ENCODE results near the gene DOCK2. TPM values are rescaled to one million over a fixed set of nuclear protein-coding genes. Genes with fewer than 3 reads are reported as not detected.

Gene DOCK2
- polyA plus RNA-seq, 3 donors, result 57.5 to 178 (median 115) TPM

DNA sequence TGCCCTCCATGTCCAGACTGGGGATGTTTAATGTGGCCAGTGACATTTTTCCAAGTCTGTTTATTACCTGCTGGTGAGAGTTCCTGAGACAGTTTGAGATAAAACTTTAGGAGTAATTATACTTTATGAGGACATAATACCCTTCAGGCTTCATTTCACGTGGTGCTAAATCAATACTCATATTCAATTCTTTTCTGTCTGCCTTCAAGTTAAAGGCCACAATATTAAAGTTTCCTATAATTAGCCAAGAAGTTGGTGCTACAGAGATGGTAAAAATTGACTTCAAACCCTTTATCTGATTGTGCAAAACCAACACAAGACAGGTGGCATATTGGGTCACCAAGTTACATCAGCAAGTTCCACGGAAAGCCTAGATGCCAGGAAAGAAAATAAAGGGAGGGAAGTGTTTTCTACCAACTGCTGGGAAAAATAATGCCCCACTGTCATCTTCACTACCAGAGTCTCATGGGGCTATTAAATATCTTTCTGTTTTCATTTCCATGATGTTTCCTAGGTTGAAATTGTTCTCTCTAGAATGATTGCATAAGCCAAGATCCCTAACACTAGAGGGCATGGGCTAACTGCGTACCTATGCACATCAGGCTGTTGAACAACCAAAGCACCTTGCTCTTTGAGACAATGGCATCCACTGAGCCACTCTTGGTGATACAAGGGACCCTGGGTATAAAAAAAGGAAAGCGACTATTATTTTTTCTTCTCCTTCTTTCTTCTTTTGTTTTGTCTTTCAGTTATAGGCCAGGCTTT is 274.6 kb downstream of the DOCK2 start:
- Mint-ChIP-seq H3K4me3 (no peak overlapping the region), H3K27ac (no peak overlapping the region), H3K36me3 (peaks cover 36 to 59% of the 10 kb centered on the region in 2 donors), H3K9me3 (no peaks in the 10 kb centered on the region), H3K4me1 (peaks cover 4% of the 10 kb centered on the region), H3K27me3 (ENCODE audit: low read depth in 3 of 3) (no peaks in the 10 kb centered on the region)
- 40% methylated on average over 1 of the region's 4 CpGs for WGBS (ENCODE audit: insufficient coverage)
- H3K9me3 ChIP-seq (replicated peaks in 1 of 2; ENCODE audit: control insufficient read depth in 1 of 2, insufficient read depth in 1 of 2, low read length in 2 of 2), result no peaks in the 10 kb centered on the region
- H3K4me2 ChIP-seq (replicated peaks; ENCODE audit: extremely low read depth, low read length, poor library complexity, severe bottlenecking), result no peak overlapping the region
- H3K36me3 ChIP-seq (replicated peaks in 1 of 2; ENCODE audit: control insufficient read depth in 1 of 2, insufficient read depth in 2 of 2, low read length in 2 of 2), result peaks cover 17 to 70% of the 10 kb centered on the region in 2 donors
- H4K20me1 ChIP-seq (ENCODE audit: insufficient read depth, low read length), result peaks cover 100% of the 10 kb centered on the region
- H3K27ac ChIP-seq (ENCODE audit: low read depth in 1 of 2, low read length in 2 of 2), result no peak overlapping the region
- TF ChIP-seq, protein P1, sequence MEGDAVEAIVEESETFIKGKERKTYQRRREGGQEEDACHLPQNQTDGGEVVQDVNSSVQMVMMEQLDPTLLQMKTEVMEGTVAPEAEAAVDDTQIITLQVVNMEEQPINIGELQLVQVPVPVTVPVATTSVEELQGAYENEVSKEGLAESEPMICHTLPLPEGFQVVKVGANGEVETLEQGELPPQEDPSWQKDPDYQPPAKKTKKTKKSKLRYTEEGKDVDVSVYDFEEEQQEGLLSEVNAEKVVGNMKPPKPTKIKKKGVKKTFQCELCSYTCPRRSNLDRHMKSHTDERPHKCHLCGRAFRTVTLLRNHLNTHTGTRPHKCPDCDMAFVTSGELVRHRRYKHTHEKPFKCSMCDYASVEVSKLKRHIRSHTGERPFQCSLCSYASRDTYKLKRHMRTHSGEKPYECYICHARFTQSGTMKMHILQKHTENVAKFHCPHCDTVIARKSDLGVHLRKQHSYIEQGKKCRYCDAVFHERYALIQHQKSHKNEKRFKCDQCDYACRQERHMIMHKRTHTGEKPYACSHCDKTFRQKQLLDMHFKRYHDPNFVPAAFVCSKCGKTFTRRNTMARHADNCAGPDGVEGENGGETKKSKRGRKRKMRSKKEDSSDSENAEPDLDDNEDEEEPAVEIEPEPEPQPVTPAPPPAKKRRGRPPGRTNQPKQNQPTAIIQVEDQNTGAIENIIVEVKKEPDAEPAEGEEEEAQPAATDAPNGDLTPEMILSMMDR (IDR thresholded peaks at IDR 0.05), result no peak
- DNase-seq, result no peak
- no peak overlapping the region for H3K9ac ChIP-seq (ENCODE audit: insufficient read depth, low read length, poor library complexity, severe bottlenecking)
- no peaks in the 10 kb centered on the region for H3K27me3 ChIP-seq (ENCODE audit: control insufficient read depth in 2 of 2, insufficient read depth in 2 of 2, low read length in 2 of 2)
- H3K79me2 ChIP-seq (ENCODE audit: insufficient read depth, low read length), result peaks cover 6% of the 10 kb centered on the region
- no peaks in the 10 kb centered on the region for H3K4me1 ChIP-seq (ENCODE audit: control insufficient read depth in 1 of 2, insufficient read depth in 2 of 2, low read length in 2 of 2)
- H3K4me3 ChIP-seq (replicated peaks in 1 of 3; ENCODE audit: low read depth in 2 of 3, low read length in 3 of 3), result no peak overlapping the region
- no peak overlapping the region for H2AFZ ChIP-seq (ENCODE audit: insufficient read depth, low read depth, low read length, poor library complexity, severe bottlenecking)
- intact Hi-C loops (cut with micrococcal nuclease), result no loop called here

DNA sequence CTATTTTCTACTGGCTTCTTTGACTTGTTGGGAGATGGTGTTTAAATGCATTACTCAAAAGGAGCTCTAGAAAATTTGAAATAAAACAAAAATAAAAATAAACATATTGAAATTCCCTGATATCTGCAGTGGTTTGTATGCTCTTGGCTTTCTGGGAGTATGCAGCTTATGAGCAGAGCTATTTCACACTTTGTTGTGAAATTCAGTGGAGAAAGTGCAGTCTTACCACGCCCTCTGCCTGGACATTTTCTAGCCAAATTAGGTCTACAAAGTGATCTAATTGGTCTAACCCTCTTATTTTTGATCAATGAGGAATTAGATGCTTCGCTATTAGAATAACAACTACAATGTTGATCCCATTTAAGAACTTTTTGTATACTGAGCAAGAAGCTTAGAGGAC is 276.4 kb downstream of the DOCK2 start:
- Histone ChIP-seq H3K79me2 (ENCODE audit: insufficient read depth, low read length) (peaks cover 6% of the 10 kb centered on the region), H3K27ac (ENCODE audit: low read depth in 1 of 2, low read length in 2 of 2) (no peak overlapping the region), H3K4me3 (replicated peaks in 1 of 3; ENCODE audit: low read depth in 2 of 3, low read length in 3 of 3) (no peak overlapping the region), H3K4me2 (replicated peaks; ENCODE audit: extremely low read depth, low read length, poor library complexity, severe bottlenecking) (no peak overlapping the region), H3K36me3 (replicated peaks in 1 of 2; ENCODE audit: control insufficient read depth in 1 of 2, insufficient read depth in 2 of 2, low read length in 2 of 2) (peaks cover 15 to 69% of the 10 kb centered on the region in 2 donors), H3K27me3 (ENCODE audit: control insufficient read depth in 2 of 2, insufficient read depth in 2 of 2, low read length in 2 of 2) (no peaks in the 10 kb centered on the region), H3K4me1 (ENCODE audit: control insufficient read depth in 1 of 2, insufficient read depth in 2 of 2, low read length in 2 of 2) (no peaks in the 10 kb centered on the region), H3K9ac (ENCODE audit: insufficient read depth, low read length, poor library complexity, severe bottlenecking) (no peak overlapping the region), H2AFZ (ENCODE audit: insufficient read depth, low read depth, low read length, poor library complexity, severe bottlenecking) (no peak overlapping the region), H4K20me1 (ENCODE audit: insufficient read depth, low read length) (peaks cover 100% of the 10 kb centered on the region), H3K9me3 (replicated peaks in 1 of 2; ENCODE audit: control insufficient read depth in 1 of 2, insufficient read depth in 1 of 2, low read length in 2 of 2) (no peaks in the 10 kb centered on the region)
- Mint-ChIP-seq H3K27ac (no peak overlapping the region), H3K9me3 (no peaks in the 10 kb centered on the region), H3K36me3 (peaks cover 37 to 64% of the 10 kb centered on the region in 2 donors), H3K27me3 (ENCODE audit: low read depth in 3 of 3) (no peaks in the 10 kb centered on the region), H3K4me3 (no peak overlapping the region), H3K4me1 (peaks cover 4% of the 10 kb centered on the region)
- TF ChIP-seq, protein P1 (IDR thresholded peaks at IDR 0.05), result no peak
- intact Hi-C loops (cut with micrococcal nuclease), result no loop called here
- no peak for DNase-seq
- no CpG with 5 or more reads among the region's 2 CpGs for WGBS (ENCODE audit: insufficient coverage)

Measured in CD14-positive monocyte (primary cell).